IMR-90 (cell line): Measurements from ENCODE around the gene TMEM127. TPM values are rescaled to one million over a fixed set of nuclear protein-coding genes. Genes with fewer than 3 reads are reported as not detected.

Experiments used
- ATAC-seq: fragments of 200-7000 bp; cut with Tn5 transposase; 2 replicates; pipeline ENCODE4 v1.9.1; 2020; ENCODE audit warnings: low read depth, mild to moderate bottlenecking, moderate library complexity
- BruUV-seq: library from RNA; stranded (reverse); fragments of 400-500 nt; replicated peaks from 2 replicates; lab custom pipeline; 2021; lab: Mats Ljungman, UMichigan
- CTCF ChIA-PET: fragments of 300-600 bp; formaldehyde crosslinking; extraction: SDS; loops from one replicate; lab custom pipeline; 2021; ENCODE audit warnings: antibody characterized with exemption; lab: Yijun Ruan, JAX
- POLR2A ChIA-PET: fragments of 300-600 bp; sonication (Branson Sonifier 250); formaldehyde crosslinking; loops from one replicate; lab custom pipeline; 2022; ENCODE audit warnings: antibody characterized with exemption; ENCODE audit not compliant: unreplicated experiment; lab: Charles Lee
- DNase-seq: peaks from one replicate; pipeline ENCODE4 v3.0.0; 2013
- H2AFZ ChIP-seq: replicated peaks from 2 replicates; pipeline ENCODE3; 2013; ENCODE audit warnings: low read length, mild to moderate bottlenecking; ENCODE audit not compliant: poor library complexity
- H2AK5ac ChIP-seq: 2 replicates; pipeline ENCODE4 v1.6.1; 2013; ENCODE audit warnings: low read depth, low read length, inconsistent platforms
- H2AK9ac ChIP-seq: replicated peaks from 2 replicates; pipeline ENCODE3; 2013; ENCODE audit warnings: mild to moderate bottlenecking, low read depth, low read length, moderate library complexity; ENCODE audit not compliant: poor library complexity
- H2BK120ac ChIP-seq: 2 replicates; pipeline ENCODE4 v1.6.1; 2013; ENCODE audit warnings: low read depth, low read length, inconsistent platforms
- H2BK15ac ChIP-seq: 3 replicates; pipeline ENCODE4 v1.6.1; 2013; ENCODE audit warnings: low read depth, low read length, inconsistent platforms
- H2BK20ac ChIP-seq: 2 replicates; pipeline ENCODE4 v1.6.1; 2013; ENCODE audit warnings: low read depth, mild to moderate bottlenecking, inconsistent platforms, low read length, moderate library complexity
- H2BK5ac ChIP-seq: 2 replicates; pipeline ENCODE4 v1.6.1; 2013; ENCODE audit warnings: mild to moderate bottlenecking, low read depth, low read length, inconsistent platforms; ENCODE audit not compliant: poor library complexity, severe bottlenecking
- H3K14ac ChIP-seq: replicated peaks from 2 replicates; pipeline ENCODE4 v1.6.1; 2013; ENCODE audit warnings: low read depth, low read length, inconsistent platforms
- H3K18ac ChIP-seq: 2 replicates; pipeline ENCODE4 v1.6.1; 2013; ENCODE audit warnings: low read depth, low read length, control low read depth
- H3K23ac ChIP-seq: 2 replicates; pipeline ENCODE4 v1.6.1; 2013; ENCODE audit warnings: low read depth, low read length, inconsistent platforms
- H3K27ac ChIP-seq: 2 replicates; pipeline ENCODE4 v1.5.1; 2013; ENCODE audit warnings: mild to moderate bottlenecking, control low read depth, low read length; ENCODE audit not compliant: insufficient read depth
- H3K27me3 ChIP-seq: 2 replicates; pipeline ENCODE4 v1.6.1; 2013; ENCODE audit warnings: low read length; ENCODE audit not compliant: control insufficient read depth, insufficient read depth
- H3K36me3 ChIP-seq: 2 replicates; pipeline ENCODE4 v1.6.1; 2013; ENCODE audit warnings: low read length, mixed read lengths; ENCODE audit not compliant: control insufficient read depth, insufficient read depth
- H3K4ac ChIP-seq: 2 replicates; pipeline ENCODE4 v1.6.1; 2013; ENCODE audit warnings: low read depth, low read length, inconsistent platforms
- H3K4me1 ChIP-seq: 2 replicates; pipeline ENCODE4 v1.6.1; 2013; ENCODE audit warnings: low read length, mixed read lengths; ENCODE audit not compliant: control insufficient read depth, insufficient read depth
- H3K4me2 ChIP-seq: 2 replicates; pipeline ENCODE4 v1.6.1; 2013; ENCODE audit warnings: low read depth, mild to moderate bottlenecking, control low read depth, low read length, moderate library complexity
- H3K4me3 ChIP-seq: 2 replicates; pipeline ENCODE4 v1.5.1; 2013; ENCODE audit warnings: low read depth, mild to moderate bottlenecking, control low read depth, low read length, moderate library complexity; ENCODE audit not compliant: insufficient read depth
- H3K56ac ChIP-seq: 2 replicates; pipeline ENCODE4 v1.6.1; 2013; ENCODE audit warnings: low read length, inconsistent platforms; ENCODE audit not compliant: insufficient read depth; ENCODE audit errors: extremely low read depth
- H3K79me1 ChIP-seq, 2 experiments: 2 replicates each; pipeline ENCODE4 v1.6.1; 2013; ENCODE audit warnings: low read length in 2 of 2, inconsistent platforms in 1 of 2, low read depth in 1 of 2
- H3K9ac ChIP-seq: 2 replicates; pipeline ENCODE4 v1.6.1; 2013; ENCODE audit warnings: low read depth, low read length, control low read depth
- H3K9me1 ChIP-seq: 2 replicates; pipeline ENCODE4 v1.6.1; 2013; ENCODE audit warnings: low read length, inconsistent platforms; ENCODE audit not compliant: insufficient read depth
- H3K9me3 ChIP-seq: 2 replicates; pipeline ENCODE4 v1.6.1; 2013; ENCODE audit warnings: low read length; ENCODE audit not compliant: control insufficient read depth, insufficient read depth
- H4K20me1 ChIP-seq: 2 replicates; pipeline ENCODE4 v1.6.1; 2013; ENCODE audit warnings: low read length, inconsistent platforms; ENCODE audit not compliant: insufficient read depth
- H4K5ac ChIP-seq: 2 replicates; pipeline ENCODE4 v1.6.1; 2013; ENCODE audit warnings: mild to moderate bottlenecking, low read depth, low read length, control low read depth
- H4K8ac ChIP-seq, 2 experiments: 2 replicates each; pipeline ENCODE4 v1.6.1; 2013; ENCODE audit warnings: low read depth in 2 of 2, low read length in 2 of 2, control low read depth in 1 of 2, inconsistent platforms in 1 of 2
- H4K91ac ChIP-seq: 2 replicates; pipeline ENCODE4 v1.6.1; 2013; ENCODE audit warnings: low read depth, low read length, inconsistent platforms; ENCODE audit not compliant: insufficient read depth
- BHLHE40 ChIP-seq: fragments of 150-350 bp; IDR thresholded peaks from 2 replicates; pipeline ENCODE4 v1.6.1; 2016; ENCODE audit warnings: mild to moderate bottlenecking, low read depth, low read length
- CEBPB ChIP-seq: IDR thresholded peaks from 2 replicates; pipeline ENCODE4 v1.6.1; 2012; ENCODE audit warnings: low read depth, low read length, improper control_type of control experiment
- CHD1 ChIP-seq: IDR thresholded peaks from 2 replicates; pipeline ENCODE4 v1.6.1; 2012; ENCODE audit warnings: low read depth, low read length, improper control_type of control experiment
- CTCF ChIP-seq: conservative IDR thresholded peaks from 2 replicates; pipeline ENCODE4 v1.5.1; 2012; ENCODE audit warnings: mild to moderate bottlenecking, low read depth, low read length, improper control_type of control experiment
- ELK1 ChIP-seq: fragments of 150-350 bp; IDR thresholded peaks from 2 replicates; pipeline ENCODE4 v1.6.1; 2016; ENCODE audit warnings: low read depth, mild to moderate bottlenecking, low read length, moderate library complexity, borderline replicate concordance
- FOS ChIP-seq: fragments of 150-350 bp; IDR thresholded peaks from 2 replicates; pipeline ENCODE4 v1.6.1; 2016; ENCODE audit warnings: low read depth, low read length
- MAFK ChIP-seq: IDR thresholded peaks from 2 replicates; pipeline ENCODE4 v1.6.1; 2012; ENCODE audit warnings: low read depth, low read length, improper control_type of control experiment
- MAZ ChIP-seq: IDR thresholded peaks from 2 replicates; pipeline ENCODE4 v1.6.1; 2012; ENCODE audit warnings: low read depth, mild to moderate bottlenecking, low read length, improper control_type of control experiment, moderate library complexity, borderline replicate concordance
- MXI1 ChIP-seq: IDR thresholded peaks from 2 replicates; pipeline ENCODE4 v1.6.1; 2012; ENCODE audit warnings: low read depth, mild to moderate bottlenecking, low read length, moderate library complexity, borderline replicate concordance
- NFE2L2 ChIP-seq: fragments of 150-350 bp; IDR thresholded peaks from 2 replicates; pipeline ENCODE4 v1.6.1; 2016; ENCODE audit warnings: low read depth, mild to moderate bottlenecking, low read length
- POLR2A ChIP-seq: IDR thresholded peaks from 2 replicates; pipeline ENCODE4 v1.6.1; 2012; ENCODE audit warnings: mild to moderate bottlenecking, low read depth, low read length
- RCOR1 ChIP-seq: IDR thresholded peaks from 2 replicates; pipeline ENCODE4 v1.6.1; 2012; ENCODE audit warnings: mild to moderate bottlenecking, low read length, improper control_type of control experiment; ENCODE audit not compliant: insufficient replicate concordance
- RFX5 ChIP-seq: IDR thresholded peaks from 2 replicates; pipeline ENCODE4 v1.8.0; 2012; ENCODE audit warnings: low read depth, mild to moderate bottlenecking, low read length, moderate library complexity
- SMC3 ChIP-seq: fragments of 150-350 bp; IDR thresholded peaks from 2 replicates; pipeline ENCODE4 v1.6.1; 2016; ENCODE audit warnings: low read depth, mild to moderate bottlenecking, antibody characterized with exemption, low read length, moderate library complexity
- USF2 ChIP-seq: fragments of 150-350 bp; IDR thresholded peaks from 2 replicates; pipeline ENCODE4 v1.6.1; 2017; ENCODE audit warnings: mild to moderate bottlenecking, antibody characterized with exemption, low read length, low read depth
- WGBS, 2 experiments: methylation state at CpG; one replicate each; pipeline versions ENCODE4 v1.1.5 to v1.1.7; 2013; ENCODE audit warnings: missing lambda C conversion rate in 2 of 2; ENCODE audit not compliant: insufficient read length in 1 of 2; ENCODE audit errors: extremely low coverage in 2 of 2; 5-methylcytosine and 5-hydroxymethylcytosine counted together
- dilution Hi-C: fragments of 300-500 bp; cut with HindIII; formaldehyde crosslinking; loops from one replicate; pipeline ENCODE4 v1.14.3; 2018; ENCODE audit warnings: low sequenced_read_pairs; ENCODE audit not compliant: unreplicated experiment
- in situ Hi-C: fragments of 300-500 bp; cut with MboI; formaldehyde crosslinking; loops from 3 replicates; pipeline ENCODE4 v1.14.3; 2019; ENCODE audit warnings: low sequenced_read_pairs, inconsistent platforms, mixed read lengths
- intact Hi-C: fragments of 100-400 bp; cut with micrococcal nuclease; formaldehyde crosslinking; loops from 2 replicates; pipeline ENCODE4 v1.10.0; 2022
- polyA plus RNA-seq, 3 experiments: library from polyadenylated mRNA; depleted of rRNA; stranded (reverse); fragments of >200 nt; gene quantifications; 2 replicates each; pipeline ENCODE4 v1.2.3, GENCODE V29; 2012; ENCODE audit warnings: low replicate concordance in 1 of 3
- total RNA-seq: library from RNA; depleted of rRNA; stranded (reverse); fragments of >200 nt; gene quantifications from 2 replicates; pipeline ENCODE4 v1.2.3, GENCODE V29; 2012

Gene TMEM127
- total and polyA plus RNA-seq, 2 of the 4 experiments (the other 2 are of a cell fraction), result 35.7 to 47.6 TPM

- no peak overlapping the region for H3K27ac ChIP-seq
- no peak for ATAC-seq
- no peak overlapping the region for H4K91ac ChIP-seq
- no peak overlapping the region for H2BK20ac ChIP-seq
- H3K27me3 ChIP-seq, result no peaks in the 10 kb centered on the region
- no peak overlapping the region for H3K4ac ChIP-seq
- H4K5ac ChIP-seq, result no peak overlapping the region
- H2AK9ac ChIP-seq, result no peak overlapping the region
- TF ChIP-seq POLR2A (no peak), MAFK (no peak), RCOR1 (no peak), MXI1 (no peak), BHLHE40 (no peak), RFX5 (no peak), MAZ (no peak), NFE2L2 (no peak), CTCF (no peak), FOS (no peak), CHD1 (no peak), USF2 (no peak), SMC3 (no peak), CEBPB (no peak), ELK1 (no peak)
- intact Hi-C loops (no loop called here), dilution Hi-C loops (no loop called here), in situ Hi-C loops (no loop called here)
- no peak for DNase-seq
- BruUV-seq, result no TSS peak
- H4K20me1 ChIP-seq, result no peaks in the 10 kb centered on the region
- H2BK15ac ChIP-seq, result no peak overlapping the region
- H3K9ac ChIP-seq, result no peak overlapping the region
- no peaks in the 10 kb centered on the region for H3K4me1 ChIP-seq
- H3K36me3 ChIP-seq, result no peaks in the 10 kb centered on the region
- no peak overlapping the region for H4K8ac ChIP-seq
- no peaks in the 10 kb centered on the region for H3K9me3 ChIP-seq
- WGBS, 2 experiments, result no CpG with 5 or more reads among the region's 3 CpGs
- H3K4me2 ChIP-seq, result no peak overlapping the region
- H3K18ac ChIP-seq, result no peak overlapping the region
- CTCF ChIA-PET, result no interaction called here
- H3K79me1 ChIP-seq, result peaks cover under 1 to 8% of the 10 kb centered on the region in 2 experiments; a peak in 2 of 4 replicates
- H3K14ac ChIP-seq, result no peak overlapping the region
- no peak overlapping the region for H2AK5ac ChIP-seq
- H2BK120ac ChIP-seq, result no peak overlapping the region
- no peak overlapping the region for H2AFZ ChIP-seq
- H3K4me3 ChIP-seq, result no peak overlapping the region
- no peaks in the 10 kb centered on the region for H3K9me1 ChIP-seq
- POLR2A ChIA-PET, result no interaction called here
- H3K56ac ChIP-seq, result no peak overlapping the region
- no peak overlapping the region for H3K23ac ChIP-seq
- H2BK5ac ChIP-seq, result no peak overlapping the region
Observed at GRCh38 chr2:96225016-96225533, 40.7 kb downstream of the TMEM127 start.
